GM21825 (cell line): Measurements from ENCODE around the gene KLHDC10.
"Not testable (repeated sequence)": the region's sequence is repeated elsewhere in the genome, so short reads cannot be mapped to it uniquely, and the experiment has no call there.

Source experiments
- ATAC-seq: cut with Tn5 transposase; IDR thresholded peaks from one replicate; pipeline ENCODE4 v1.9.1; 2021; ENCODE audit warnings: mild to moderate bottlenecking, moderate library complexity; ENCODE audit not compliant: unreplicated experiment

KLHDC10 gene

GRCh38 chr7:130071701-130072622, 1.6 kb downstream of the KLHDC10 start:
- ATAC-seq, result peak; percentile 37

- ATAC-seq, result no peak
Measured at GRCh38 chr7:130079846-130080394, 9.6 kb downstream of the KLHDC10 start.

GRCh38 chr7:130083497-130083896, 13.2 kb downstream of the KLHDC10 start:
- not testable (repeated sequence) for ATAC-seq

- ATAC-seq, result no peak
Measured at GRCh38 chr7:130084037-130084875, 13.9 kb downstream of the KLHDC10 start.

GRCh38 chr7:130085235-130085634, 14.9 kb downstream of the KLHDC10 start:
- not testable (repeated sequence) for ATAC-seq

- ATAC-seq, result no peak
Measured at GRCh38 chr7:130086938-130087337, 16.6 kb downstream of the KLHDC10 start.

GRCh38 chr7:130087364-130087763, 17.0 kb downstream of the KLHDC10 start:
- ATAC-seq, result no peak

- ATAC-seq, result peak; percentile 45
Measured at GRCh38 chr7:130090745-130091532, 20.6 kb downstream of the KLHDC10 start.

- no peak for ATAC-seq
Measured at GRCh38 chr7:130091999-130092398, 21.7 kb downstream of the KLHDC10 start.

GRCh38 chr7:130092598-130092997, 22.3 kb downstream of the KLHDC10 start:
- ATAC-seq, result peak; percentile 56

GRCh38 chr7:130095812-130096211, 25.5 kb downstream of the KLHDC10 start:
- ATAC-seq, result no peak

- ATAC-seq, result no peak
Measured at GRCh38 chr7:130096243-130096827, 26.0 kb downstream of the KLHDC10 start.

- ATAC-seq, result no peak
Measured at GRCh38 chr7:130099331-130099730, 29.0 kb downstream of the KLHDC10 start.

- no peak for ATAC-seq
Measured at GRCh38 chr7:130102588-130102987, 32.3 kb downstream of the KLHDC10 start.

- no peak for ATAC-seq
Measured at GRCh38 chr7:130107949-130108674, 37.8 kb downstream of the KLHDC10 start.

GRCh38 chr7:130108809-130109208, 38.5 kb downstream of the KLHDC10 start:
- ATAC-seq, result no peak

GRCh38 chr7:130112093-130112492, 41.8 kb downstream of the KLHDC10 start:
- no peak for ATAC-seq

- ATAC-seq, result no peak
Measured at GRCh38 chr7:130112662-130113425, 42.5 kb downstream of the KLHDC10 start.

GRCh38 chr7:130113426-130113805, 43.1 kb downstream of the KLHDC10 start:
- not testable (repeated sequence) for ATAC-seq
